ENCODE measurements around the gene SLC17A3.

GRCh38 chr6:25898289-25898977, 24.4 kb upstream of the SLC17A3 start:
- no peak for TF ChIP-seq CTCF (IDR thresholded peaks at IDR 0.05)
- TF ChIP-seq POLR2A (IDR thresholded peaks at IDR 0.05): no peak

All from uterus (tissue), 2 donors.